Embryonic facial prominence (tissue), 1 donor: Measurements from ENCODE around the gene LIG3.
"Not testable (repeated sequence)": the region's sequence is repeated elsewhere in the genome, so short reads cannot be mapped to it uniquely, and the experiment has no call there.

Source experiments
- DNase-seq: peaks from one replicate; pipeline ENCODE4 v3.0.0-alpha.2; 2016; ENCODE audit errors: extremely low spot score

LIG3 gene

GRCh38 chr17:34980353-34980680 lies at the start of gene LIG3:
LIG3 (plus strand) TSS chr17:34980512; CDS start chr17:34983006, 2,494 bp downstream.
- DNase-seq: peak; percentile 81

GRCh38 chr17:34950780-34951179 lies 29.5 kb upstream of the LIG3 start:
- not testable (repeated sequence) for DNase-seq

- no peak for DNase-seq
Measured at GRCh38 chr17:34958438-34958837, 21.9 kb upstream of the LIG3 start.

GRCh38 chr17:34961093-34961911 lies 19.0 kb upstream of the LIG3 start, which contains the start of the genes CCT6B and ZNF830:
CCT6B (minus strand) TSS chr17:34961460; CDS start chr17:34961393, 67 bp downstream.
ZNF830 (plus strand) TSS chr17:34961540; CDS start chr17:34961567, 27 bp downstream.
- DNase-seq: peak; percentile 94

GRCh38 chr17:34974179-34974578 lies 6.1 kb upstream of the LIG3 start:
- DNase-seq: no peak

- no peak for DNase-seq
Measured at GRCh38 chr17:34974794-34975785, 5.2 kb upstream of the LIG3 start.

GRCh38 chr17:34979153-34979552 lies 1.2 kb upstream of the LIG3 start:
- no peak for DNase-seq

- DNase-seq: no peak
Measured at GRCh38 chr17:34979650-34980352, 511 bp upstream of the LIG3 start.

- peak; percentile 34 for DNase-seq
Measured at GRCh38 chr17:34980681-34981537, 597 bp downstream of the LIG3 start.

GRCh38 chr17:34981538-34982241 lies 1.4 kb downstream of the LIG3 start:
- no peak for DNase-seq

GRCh38 chr17:34987232-34987631 lies 6.9 kb downstream of the LIG3 start:
- DNase-seq: no peak

- no peak for DNase-seq
Measured at GRCh38 chr17:34988644-34989043, 8.3 kb downstream of the LIG3 start.

GRCh38 chr17:34989473-34989872 lies 9.2 kb downstream of the LIG3 start:
- DNase-seq: no peak

GRCh38 chr17:34990921-34991365 lies 10.6 kb downstream of the LIG3 start:
- no peak for DNase-seq

- DNase-seq: no peak
Measured at GRCh38 chr17:34991606-34992005, 11.3 kb downstream of the LIG3 start.

GRCh38 chr17:34993031-34993430 lies 12.7 kb downstream of the LIG3 start:
- DNase-seq: no peak

- DNase-seq: no peak
Measured at GRCh38 chr17:34996422-34997285, 16.3 kb downstream of the LIG3 start.

GRCh38 chr17:34997355-34997862 lies 17.1 kb downstream of the LIG3 start:
- peak; percentile 53 for DNase-seq

- no peak for DNase-seq
Measured at GRCh38 chr17:34998205-34998604, 17.9 kb downstream of the LIG3 start.
